Measurements from ENCODE around the gene PTTG1IP. TPM values are rescaled to one million over a fixed set of nuclear protein-coding genes. Genes with fewer than 3 reads are reported as not detected.

Gene PTTG1IP
- total and polyA plus RNA-seq, 2 donors (not counting 1 experiment from before 2014, with no cell fraction given) = 229 to 240 TPM

DNA sequence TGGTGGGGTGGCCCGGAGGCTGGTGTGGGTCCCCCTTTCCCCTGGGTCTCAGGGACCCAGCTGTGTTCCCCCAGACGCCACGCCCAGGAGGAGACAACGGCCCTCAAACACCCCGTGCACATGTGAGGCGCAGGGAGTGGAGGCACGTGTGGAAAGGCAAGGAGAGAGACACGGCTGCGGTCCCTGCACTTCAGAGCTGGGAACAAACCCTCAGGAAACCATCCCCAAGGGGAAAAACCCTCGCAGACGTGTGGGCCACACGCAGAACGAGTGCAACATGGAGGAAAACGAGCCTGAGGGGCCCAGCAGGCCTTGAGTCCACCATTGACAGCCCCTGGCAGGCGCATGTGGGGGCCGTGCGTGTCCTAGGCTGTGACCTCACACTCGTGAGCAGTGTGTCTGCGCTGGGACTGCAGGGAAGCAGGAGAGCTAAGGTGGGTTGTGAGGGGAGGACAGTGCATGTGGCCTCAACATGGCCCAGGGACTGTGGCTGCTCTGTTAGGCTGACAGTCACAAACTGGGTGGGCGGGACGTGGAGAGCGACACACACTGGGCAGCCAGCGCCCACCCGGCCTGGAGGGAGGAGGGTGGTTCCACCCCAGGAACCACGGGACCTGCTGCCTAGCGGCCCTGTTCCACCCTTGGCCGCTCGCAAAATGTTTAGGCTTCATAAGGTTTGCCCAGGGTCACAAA is 27.2 kb upstream of the PTTG1IP start:
- H3K79me2 ChIP-seq (ENCODE audit: control insufficient read depth, insufficient read depth, low read length) = no peaks in the 10 kb centered on the region
- no peak overlapping the region for H3K4me2 ChIP-seq (ENCODE audit: extremely low read depth, insufficient read depth, low read length)
- peaks cover 3% of the 10 kb centered on the region for H3K9me3 ChIP-seq (ENCODE audit: control insufficient read depth, insufficient read depth, low read depth, low read length)
- H3K4me1 ChIP-seq (ENCODE audit: control insufficient read depth, extremely low read depth, insufficient read depth, low read length) = no peaks in the 10 kb centered on the region
- DNase-seq (ENCODE audit: low read depth in 2 of 2) = no peak
- no peaks in the 10 kb centered on the region for H3K36me3 ChIP-seq (ENCODE audit: control insufficient read depth, insufficient read depth, low read length)
- no peak overlapping the region for H2AFZ ChIP-seq (ENCODE audit: low read length)
- H3K27ac ChIP-seq (ENCODE audit: insufficient read depth, low read length) = no peak overlapping the region
- peaks cover 2% of the 10 kb centered on the region for H3K27me3 ChIP-seq (ENCODE audit: control insufficient read depth, insufficient read depth, low read length)
- H3K4me3 ChIP-seq (replicated peaks in 1 of 4; ENCODE audit: control extremely low read depth in 1 of 4, insufficient read depth in 1 of 4, low read depth in 3 of 4, low read length in 4 of 4) = no peak overlapping the region
- no peak overlapping the region for H3K9ac ChIP-seq (ENCODE audit: insufficient read depth, low read length)
- no peaks in the 10 kb centered on the region for H4K20me1 ChIP-seq (ENCODE audit: control insufficient read depth, extremely low read depth, insufficient read depth, low read length)
- TF ChIP-seq EZH2 (IDR thresholded peaks at IDR 0.05; ENCODE audit: low read length, missing control alignments) (no peak), CTCF (conservative IDR thresholded peaks at IDR 0.05 in 1 of 2, IDR thresholded peaks at IDR 0.05 in 1 of 2; ENCODE audit: low read depth in 1 of 2, low read length in 2 of 2) (no peak)

GRCh38 chr21:44899768-44900558 is 26.5 kb upstream of the PTTG1IP start:
- Histone ChIP-seq H3K27ac (ENCODE audit: insufficient read depth, low read length) (no peak overlapping the region), H4K20me1 (ENCODE audit: control insufficient read depth, extremely low read depth, insufficient read depth, low read length) (no peaks in the 10 kb centered on the region), H3K4me1 (ENCODE audit: control insufficient read depth, extremely low read depth, insufficient read depth, low read length) (no peaks in the 10 kb centered on the region), H3K36me3 (ENCODE audit: control insufficient read depth, insufficient read depth, low read length) (no peaks in the 10 kb centered on the region), H3K4me2 (ENCODE audit: extremely low read depth, insufficient read depth, low read length) (no peak overlapping the region), H3K9me3 (ENCODE audit: control insufficient read depth, insufficient read depth, low read depth, low read length) (peaks cover 3% of the 10 kb centered on the region), H2AFZ (ENCODE audit: low read length) (no peak overlapping the region), H3K9ac (ENCODE audit: insufficient read depth, low read length) (no peak overlapping the region), H3K79me2 (ENCODE audit: control insufficient read depth, insufficient read depth, low read length) (no peaks in the 10 kb centered on the region), H3K27me3 (ENCODE audit: control insufficient read depth, insufficient read depth, low read length) (peaks cover 2% of the 10 kb centered on the region), H3K4me3 (replicated peaks in 1 of 4; ENCODE audit: control extremely low read depth in 1 of 4, insufficient read depth in 1 of 4, low read depth in 3 of 4, low read length in 4 of 4) (no peak overlapping the region)
- DNase-seq (ENCODE audit: low read depth in 2 of 2) = no peak
- TF ChIP-seq CTCF (conservative IDR thresholded peaks at IDR 0.05 in 1 of 2, IDR thresholded peaks at IDR 0.05 in 1 of 2; ENCODE audit: low read depth in 1 of 2, low read length in 2 of 2) = no peak
- no peak for TF ChIP-seq EZH2 (IDR thresholded peaks at IDR 0.05; ENCODE audit: low read length, missing control alignments)

GRCh38 chr21:44898851-44899767 is 25.6 kb upstream of the PTTG1IP start:
- Histone ChIP-seq H3K4me1 (ENCODE audit: control insufficient read depth, extremely low read depth, insufficient read depth, low read length) (no peaks in the 10 kb centered on the region), H3K4me3 (replicated peaks in 1 of 4; ENCODE audit: control extremely low read depth in 1 of 4, insufficient read depth in 1 of 4, low read depth in 3 of 4, low read length in 4 of 4) (no peak overlapping the region), H3K27me3 (ENCODE audit: control insufficient read depth, insufficient read depth, low read length) (peaks cover 2% of the 10 kb centered on the region), H3K36me3 (ENCODE audit: control insufficient read depth, insufficient read depth, low read length) (no peaks in the 10 kb centered on the region), H2AFZ (ENCODE audit: low read length) (no peak overlapping the region), H3K79me2 (ENCODE audit: control insufficient read depth, insufficient read depth, low read length) (no peaks in the 10 kb centered on the region), H3K9ac (ENCODE audit: insufficient read depth, low read length) (no peak overlapping the region), H3K4me2 (ENCODE audit: extremely low read depth, insufficient read depth, low read length) (no peak overlapping the region), H4K20me1 (ENCODE audit: control insufficient read depth, extremely low read depth, insufficient read depth, low read length) (no peaks in the 10 kb centered on the region), H3K9me3 (ENCODE audit: control insufficient read depth, insufficient read depth, low read depth, low read length) (peaks cover 3% of the 10 kb centered on the region), H3K27ac (ENCODE audit: insufficient read depth, low read length) (no peak overlapping the region)
- no peak for DNase-seq (ENCODE audit: low read depth in 2 of 2)
- TF ChIP-seq EZH2 (IDR thresholded peaks at IDR 0.05; ENCODE audit: low read length, missing control alignments) (no peak), CTCF (conservative IDR thresholded peaks at IDR 0.05 in 1 of 2, IDR thresholded peaks at IDR 0.05 in 1 of 2; ENCODE audit: low read depth in 1 of 2, low read length in 2 of 2) (no peak)
